ENCODE data around the gene ZNF384.

Gene ZNF384

GRCh38 chr12:6688999-6689882 lies at the start of gene ZNF384:
TSS of gene ZNF384 (minus strand) at chr12:6689375. CDS start at chr12:6679520, 9,855 bp downstream.
- Histone ChIP-seq H3K36me3 (ENCODE audit: control insufficient read depth in 2 of 2, insufficient read depth in 1 of 2, low read length in 2 of 2) (peaks cover 12 to 22% of the 10 kb centered on the region in 2 experiments; a peak in 2 of 3 replicates), H3K27ac (ENCODE audit: extremely low read depth, low read depth, low read length) (peak within 1 kb of the TSS; percentile 99), H3K4me1 (ENCODE audit: control insufficient read depth, insufficient read depth, low read length) (peaks cover 13% of the 10 kb centered on the region), H3K9me3 (ENCODE audit: control insufficient read depth, insufficient read depth, low read depth, low read length) (no peaks in the 10 kb centered on the region), H3K4me3 (ENCODE audit: low read depth, low read length) (peak within 1 kb of the TSS; percentile 73)
- POLR2A ChIA-PET: interaction anchor here (0.5 to 2.2 kb wide), 47 partner anchors 8 to 501 kb away, joined by 3 to 104 read pairs (median 5); partner anchors contain the start of genes C12orf57, CDCA3, COPS7A and GAPDH
- CTCF ChIA-PET: interaction anchor here (0.6 to 1.2 kb wide), 8 partner anchors 21 to 183 kb away, joined by 3 to 4 read pairs (median 3); partner anchors contain the start of gene MLF2
- TF ChIP-seq ZNF280D (tag by site-specific recombination; IDR thresholded peaks at IDR 0.05): no peak
- TF ChIP-seq ZNF548 (tag by site-specific recombination; IDR thresholded peaks at IDR 0.05): no peak; the same call in 1 of the 2 replicates
- TF ChIP-seq KLF17 (tag by site-specific recombination; IDR thresholded peaks at IDR 0.05): peak; percentile 93
- no peak for TF ChIP-seq ZSCAN30 (tag by site-specific recombination; IDR thresholded peaks at IDR 0.05)
- TF ChIP-seq ZFP3 (tag by site-specific recombination; IDR thresholded peaks at IDR 0.05; ENCODE audit: low read depth): no peak
- no peak for TF ChIP-seq ZNF112 (tag by site-specific recombination; IDR thresholded peaks at IDR 0.05)
- peak; percentile 59; the same call in 1 of the 2 replicates for TF ChIP-seq GLIS1 (tag by site-specific recombination; IDR thresholded peaks at IDR 0.05)
- peak; percentile 32; the same call in 1 of the 2 replicates for TF ChIP-seq ZNF791 (tag by site-specific recombination; IDR thresholded peaks at IDR 0.05)
- TF ChIP-seq ZNF837 (tag by site-specific recombination; IDR thresholded peaks at IDR 0.05): no peak
- TF ChIP-seq ZNF645 (tag by site-specific recombination; IDR thresholded peaks at IDR 0.05): peak; percentile 81; the same call in 1 of the 2 replicates
- peak; percentile 97 for TF ChIP-seq SP2 (tag by site-specific recombination; IDR thresholded peaks at IDR 0.05)
- no peak for TF ChIP-seq ZNF302 (tag by site-specific recombination; IDR thresholded peaks at IDR 0.05; ENCODE audit: low read depth)
- no peak for TF ChIP-seq ZNF585B (tag by site-specific recombination; IDR thresholded peaks at IDR 0.05)
- no peak for TF ChIP-seq ZFP41 (tag by site-specific recombination; IDR thresholded peaks at IDR 0.05; ENCODE audit: borderline replicate concordance)
- TF ChIP-seq ZBTB8A (tag by site-specific recombination; IDR thresholded peaks at IDR 0.05): peak; percentile 78
- TF ChIP-seq ZNF24 (tag by site-specific recombination; IDR thresholded peaks at IDR 0.05): peak; percentile 80; the same call in 1 of the 2 replicates
- peak; percentile 78; the same call in 1 of the 2 replicates for TF ChIP-seq ZSCAN23 (tag by site-specific recombination; IDR thresholded peaks at IDR 0.05)
- TF ChIP-seq ZNF692 (tag by site-specific recombination; IDR thresholded peaks at IDR 0.05): peak; percentile 83
- 0 out of 2 replicates have a peak, but pooled peaks have one; percentile 11 for TF ChIP-seq ZNF18 (tag by site-specific recombination; IDR thresholded peaks at IDR 0.05)
- peak; percentile 69 for TF ChIP-seq YY2 (tag by site-specific recombination; IDR thresholded peaks at IDR 0.05)
- no peak for TF ChIP-seq ZNF26 (tag by site-specific recombination; IDR thresholded peaks at IDR 0.05)
- TF ChIP-seq CTCF (tag by site-specific recombination; IDR thresholded peaks at IDR 0.05): peak; percentile 69; the same call in 1 of the 2 replicates
- no peak for TF ChIP-seq ZNF157 (tag by site-specific recombination; IDR thresholded peaks at IDR 0.05)
- TF ChIP-seq SP3 (tag by site-specific recombination; IDR thresholded peaks at IDR 0.05): peak; percentile 96
- no peak for TF ChIP-seq ZNF560 (tag by site-specific recombination; IDR thresholded peaks at IDR 0.05; ENCODE audit: borderline replicate concordance)
